Adrenal gland (tissue), 12 donors: ENCODE results near the gene DIO1. TPM values are rescaled to one million over a fixed set of nuclear protein-coding genes. Genes with fewer than 3 reads are reported as not detected.
A peak's percentile ranks its signal among the peaks of the same experiment; 100 is the strongest.

Experiments
- DNase-seq, 7 donors: peaks; one replicate each; pipeline ENCODE4 v3.0.0-alpha.2; 2019 to 2020
- H3K27ac ChIP-seq, 5 donors: fragments of 200-600 bp; sonication (generic) in 4 of 5; 1 replicate in 3 of 5; 2 replicates in 2 of 5; pipeline versions ENCODE4 v1.5.1 to v1.8.0; 2016 to 2020; ENCODE audit warnings: mild to moderate bottlenecking in 1 of 5
- H3K27me3 ChIP-seq: fragments of 200-600 bp; 2 replicates; pipeline ENCODE4 v1.8.0; 2021
- H3K36me3 ChIP-seq, 2 donors: fragments of 200-600 bp; replicated peaks in 1 of 2; 1 replicate in 1 of 2; 2 replicates in 1 of 2; pipeline versions ENCODE4 v1.5.1 to v1.8.0; 2018 to 2022
- H3K4me1 ChIP-seq, 2 donors: fragments of 200-600 bp; replicated peaks in 1 of 2; 1 replicate in 1 of 2; 2 replicates in 1 of 2; pipeline versions ENCODE4 v1.5.1 to v1.8.0; 2018 to 2021
- H3K4me3 ChIP-seq, 4 donors: fragments of 200-600 bp; sonication (generic) in 3 of 4; one replicate each; pipeline ENCODE4 v1.5.1; 2016 to 2018
- H3K9me3 ChIP-seq, 3 donors: fragments of 200-600 bp; sonication (generic) in 1 of 3; replicated peaks in 1 of 3; 1 replicate in 2 of 3; 2 replicates in 1 of 3; pipeline versions ENCODE4 v1.5.1 to v1.8.0; 2016 to 2021
- CTCF ChIP-seq, 6 experiments: fragments of 450-650 bp in 4 of 6; fragments of 200-600 bp in 2 of 6; sonication (generic) in 1 of 6; IDR thresholded peaks; 1 replicate in 5 of 6; 2 replicates in 1 of 6; pipeline versions ENCODE4 v1.5.1 to v1.8.0; 2016 to 2021; ENCODE audit warnings: antibody characterized with exemption in 6 of 6, mild to moderate bottlenecking in 2 of 6, moderate library complexity in 1 of 6
- POLR2A ChIP-seq, 2 donors: fragments of 450-650 bp; IDR thresholded peaks; one replicate each; pipeline ENCODE4 v1.6.1; 2017; ENCODE audit warnings: antibody characterized with exemption in 2 of 2, mild to moderate bottlenecking in 2 of 2, moderate library complexity in 1 of 2
- WGBS, 4 donors: extraction: QIAGEN DNeasy Blood & Tissue Kit in 2 of 4; methylation state at CpG; one replicate each; pipeline versions ENCODE4 v1.1.5 to v1.1.7; 2013 to 2017; 5-methylcytosine and 5-hydroxymethylcytosine counted together
- intact Hi-C, 2 donors: fragments of 100-400 bp; cut with DNase I; formaldehyde crosslinking; loops; one replicate each; pipeline versions ENCODE4 v1.14.1 to v1.15.0; 2022 to 2023
- polyA plus RNA-seq, 3 donors: library from polyadenylated mRNA; stranded (reverse); fragments of 200-250 nt in 2 of 3; fragments of 350-450 nt in 1 of 3; fragmentation: Illumina TruSeq in 1 of 3; extraction: RNeasy Lipid Tissue Mini Kit (QIAGEN cat#74804) in 1 of 3; gene quantifications; one replicate each; pipeline ENCODE4 v1.2.3, GENCODE V29; 2013 to 2014
- total RNA-seq, 9 donors: library from RNA; depleted of rRNA in 4 of 9; stranded (reverse); fragments of >200 nt in 4 of 9; fragments of 120-200 nt in 1 of 9; fragmentation: NEBNext Ultra II Directional in 1 of 9; extraction: Animal tissue kit (Norgen Biotek cat#: 25700) in 1 of 9; gene quantifications; one replicate each; pipeline versions ENCODE4 v1.1.0 to v1.2.4, GENCODE V29; 2013 to 2023
- donor health status: healthy with polysubstance abuse.
- donor health status: Bipolar disorder and iron deficiency.
- donor health status: DM: yes; HTN: yes; CAD: no.
- donor health status: DM: no; HTN: no; CAD: no.
- donor health status: DM: no; HTN: no; CAD: no.
- donor health status: DM: yes; HTN: yes; CAD: no.

The DIO1 gene
- total and polyA plus RNA-seq, 12 donors, result 0.03 to 1.5 (median 0.11) TPM; not detected in 7

GRCh38 chr1:53899708-53900107 lies 5.7 kb downstream of the DIO1 start:
- no peaks in the 10 kb centered on the region for H3K27me3 ChIP-seq
- H3K4me1 ChIP-seq, result peaks cover 38 to 45% of the 10 kb centered on the region in 2 donors
- no peak for TF ChIP-seq POLR2A (IDR thresholded peaks at IDR 0.05)
- no peak for TF ChIP-seq CTCF (IDR thresholded peaks at IDR 0.05)
- H3K9me3 ChIP-seq, result no peaks in the 10 kb centered on the region
- H3K4me3 ChIP-seq, result no peak overlapping the region
- DNase-seq, result peak in 1 of 7 donors; percentile 12
- no peak overlapping the region for H3K27ac ChIP-seq
- 79 to 95% (median 92%) methylated on average over 3 of the region's 3 CpGs for WGBS, 4 donors
- H3K36me3 ChIP-seq, result no peaks in the 10 kb centered on the region
- intact Hi-C loops, result loop anchor here in 1 of 2 donors (10.0 kb wide), 1 partner anchor 45 kb away; the partner anchor contains the start of genes IFT25 and LRRC42

GRCh38 chr1:53902235-53903138 lies 8.5 kb downstream of the DIO1 start:
- Histone ChIP-seq H3K27ac (peak overlapping the region in 3 of 5 donors; percentile 47 to 72 (median 62)), H3K4me1 (peaks cover 26 to 30% of the 10 kb centered on the region in 2 donors), H3K36me3 (no peaks in the 10 kb centered on the region), H3K27me3 (no peaks in the 10 kb centered on the region), H3K4me3 (no peak overlapping the region), H3K9me3 (no peaks in the 10 kb centered on the region)
- intact Hi-C loops, result no loop called here
- WGBS, 4 donors, result 61 to 71% (median 66%) methylated on average over 7 of the region's 7 CpGs
- peak; percentile 40 to 72 (median 67) for DNase-seq
- TF ChIP-seq POLR2A (IDR thresholded peaks at IDR 0.05) (no peak), CTCF (IDR thresholded peaks at IDR 0.05) (no peak)

- intact Hi-C loops, result no loop called here
- TF ChIP-seq CTCF (IDR thresholded peaks at IDR 0.05) (no peak), POLR2A (IDR thresholded peaks at IDR 0.05) (no peak)
- no peaks in the 10 kb centered on the region for H3K9me3 ChIP-seq
These were observed 11.5 kb downstream of the DIO1 start for GRCh38 chr1:53905509-53905908.

GRCh38 chr1:53906121-53906520 lies 12.1 kb downstream of the DIO1 start:
- H3K4me1 ChIP-seq, result peaks cover 15 to 21% of the 10 kb centered on the region in 2 donors
- TF ChIP-seq POLR2A (IDR thresholded peaks at IDR 0.05), result no peak
- no peak for TF ChIP-seq CTCF (IDR thresholded peaks at IDR 0.05)
- intact Hi-C loops, result no loop called here
- H3K27me3 ChIP-seq, result no peaks in the 10 kb centered on the region
- WGBS, 4 donors, result 87 to 97% (median 90%) methylated on average over 2 to 4 of the region's 4 CpGs
- DNase-seq, result no peak
- H3K9me3 ChIP-seq, result no peaks in the 10 kb centered on the region
- H3K36me3 ChIP-seq, result no peaks in the 10 kb centered on the region
- H3K27ac ChIP-seq, result no peak overlapping the region
- no peak overlapping the region for H3K4me3 ChIP-seq

More at GRCh38 chr1:53905509-53905908, 11.5 kb downstream of the DIO1 start:
- H3K4me3 ChIP-seq, result no peak overlapping the region
- peaks cover 15 to 19% of the 10 kb centered on the region in 2 donors for H3K4me1 ChIP-seq
- no peaks in the 10 kb centered on the region for H3K27me3 ChIP-seq
- H3K27ac ChIP-seq, result no peak overlapping the region
- H3K36me3 ChIP-seq, result no peaks in the 10 kb centered on the region
- no peak for DNase-seq
- WGBS, 4 donors, result 92 to 95% (median 93%) methylated on average over 6 to 8 of the region's 8 CpGs
